MM.1S (cell line): ENCODE measurements around the gene IL15.
A peak's percentile ranks its signal among the peaks of the same experiment; 100 is the strongest.

Experiments
- DNase-seq: peaks from one replicate; pipeline ENCODE4 v3.0.0-alpha.2; 2015
- H2AFZ ChIP-seq: fragments of 300-600 bp; sonication (generic); 2 replicates; pipeline ENCODE4 v1.6.0; 2016; ENCODE audit warnings: antibody characterized with exemption, low read length
- H3F3A ChIP-seq: fragments of 300-600 bp; sonication (generic); 2 replicates; pipeline ENCODE4 v1.6.1; 2016; ENCODE audit warnings: mild to moderate bottlenecking, antibody characterized with exemption, low read length, moderate library complexity, mixed read lengths; ENCODE audit not compliant: insufficient read depth
- H3K27ac ChIP-seq: fragments of 300-600 bp; sonication (generic); 2 replicates; pipeline ENCODE4 v1.5.1; 2016; ENCODE audit warnings: mild to moderate bottlenecking, low read length
- H3K27me3 ChIP-seq: fragments of 300-600 bp; sonication (generic); replicated peaks from 2 replicates; pipeline ENCODE4 v1.6.0; 2016; ENCODE audit warnings: low read length; ENCODE audit not compliant: insufficient read depth
- H3K36me3 ChIP-seq: fragments of 300-600 bp; sonication (generic); replicated peaks from 2 replicates; pipeline ENCODE4 v1.6.1; 2016; ENCODE audit warnings: mild to moderate bottlenecking, low read length, mixed read lengths; ENCODE audit not compliant: insufficient read depth
- H3K4me1 ChIP-seq: fragments of 300-600 bp; sonication (generic); 2 replicates; pipeline ENCODE4 v1.6.1; 2016; ENCODE audit warnings: low read length, mixed read lengths
- H3K4me2 ChIP-seq: fragments of 300-600 bp; sonication (generic); 2 replicates; pipeline ENCODE4 v1.6.0; 2016; ENCODE audit warnings: low read depth, low read length
- H3K4me3 ChIP-seq: fragments of 300-600 bp; sonication (generic); 2 replicates; pipeline ENCODE4 v1.5.1; 2016; ENCODE audit warnings: low read length, mixed read lengths
- H3K79me2 ChIP-seq: fragments of 300-600 bp; sonication (generic); 2 replicates; pipeline ENCODE4 v1.6.1; 2016; ENCODE audit warnings: mixed run types, low read length, mixed read lengths
- H3K9ac ChIP-seq: fragments of 300-600 bp; sonication (generic); 2 replicates; pipeline ENCODE4 v1.6.1; 2016; ENCODE audit warnings: low read length, mixed read lengths
- H3K9me2 ChIP-seq: fragments of 300-600 bp; sonication (generic); replicated peaks from 2 replicates; pipeline ENCODE4 v1.6.1; 2016; ENCODE audit warnings: mild to moderate bottlenecking, low read length, mixed read lengths; ENCODE audit not compliant: insufficient read depth
- H3K9me3 ChIP-seq: fragments of 300-600 bp; sonication (generic); replicated peaks from 2 replicates; pipeline ENCODE4 v1.6.1; 2016; ENCODE audit warnings: mild to moderate bottlenecking, low read length, mixed read lengths; ENCODE audit not compliant: insufficient read depth
- H4K20me1 ChIP-seq: fragments of 300-600 bp; sonication (generic); 2 replicates; pipeline ENCODE4 v1.6.1; 2016; ENCODE audit warnings: mild to moderate bottlenecking, low read length, moderate library complexity, mixed read lengths; ENCODE audit not compliant: insufficient read depth
- CTCF ChIP-seq: fragments of 300-600 bp; sonication (generic); IDR thresholded peaks from 2 replicates; pipeline ENCODE4 v1.5.1; 2016; ENCODE audit warnings: antibody characterized with exemption, low read length, mixed read lengths
- EZH2 ChIP-seq: fragments of 300-600 bp; sonication (generic); optimal IDR thresholded peaks from 2 replicates; pipeline ENCODE3; 2017; ENCODE audit warnings: low read depth, mild to moderate bottlenecking, antibody characterized with exemption, low read length, mixed read lengths
- EZH2phosphoT487 ChIP-seq: fragments of 300-600 bp; sonication (generic); IDR thresholded peaks from 2 replicates; pipeline ENCODE4 v1.6.1; 2018; ENCODE audit warnings: antibody characterized with exemption, low read length

IL15 gene

GRCh38 chr4:141763374-141763773 is 127.0 kb downstream of the IL15 start:
- no peak overlapping the region for H3K4me3 ChIP-seq
- H4K20me1 ChIP-seq: no peaks in the 10 kb centered on the region
- no peak overlapping the region for H3K4me2 ChIP-seq
- no peak for DNase-seq
- no peaks in the 10 kb centered on the region for H3F3A ChIP-seq
- H3K9me2 ChIP-seq: no peaks in the 10 kb centered on the region
- no peaks in the 10 kb centered on the region for H3K36me3 ChIP-seq
- H3K27me3 ChIP-seq: no peaks in the 10 kb centered on the region
- H3K4me1 ChIP-seq: no peaks in the 10 kb centered on the region
- H3K79me2 ChIP-seq: no peaks in the 10 kb centered on the region
- H3K27ac ChIP-seq: no peak overlapping the region
- H3K9me3 ChIP-seq: no peaks in the 10 kb centered on the region
- no peak overlapping the region for H3K9ac ChIP-seq
- no peak overlapping the region for H2AFZ ChIP-seq
- TF ChIP-seq EZH2phosphoT487 (no peak), EZH2 (no peak), CTCF (no peak)

GRCh38 chr4:141768954-141769353 is 132.6 kb downstream of the IL15 start:
- H3K36me3 ChIP-seq: no peaks in the 10 kb centered on the region
- H3K4me2 ChIP-seq: no peak overlapping the region

GRCh38 chr4:141771889-141772830 is 135.8 kb downstream of the IL15 start:
- TF ChIP-seq EZH2 (no peak), CTCF (no peak), EZH2phosphoT487 (no peak)
- DNase-seq: peak; percentile 18
- Histone ChIP-seq H3K27ac (peak overlapping the region; percentile 30; the same call in 1 of the 2 replicates), H3F3A (no peaks in the 10 kb centered on the region), H3K27me3 (no peaks in the 10 kb centered on the region), H3K36me3 (no peaks in the 10 kb centered on the region), H3K4me2 (peak overlapping the region; percentile 64), H3K79me2 (no peaks in the 10 kb centered on the region), H3K9me2 (no peaks in the 10 kb centered on the region), H3K9me3 (no peaks in the 10 kb centered on the region), H4K20me1 (no peaks in the 10 kb centered on the region), H2AFZ (peak overlapping the region; percentile 51; the same call in 1 of the 2 replicates), H3K9ac (peak overlapping the region; percentile 11; the same call in 1 of the 2 replicates), H3K4me1 (peaks cover 6% of the 10 kb centered on the region; the same call in 1 of the 2 replicates), H3K4me3 (peak overlapping the region; percentile 25)

More at GRCh38 chr4:141768954-141769353, 132.6 kb downstream of the IL15 start:
- no peaks in the 10 kb centered on the region for H3K9me3 ChIP-seq
- no peaks in the 10 kb centered on the region for H3K79me2 ChIP-seq
- no peak overlapping the region for H3K27ac ChIP-seq
- H4K20me1 ChIP-seq: no peaks in the 10 kb centered on the region
- no peak overlapping the region for H2AFZ ChIP-seq
- TF ChIP-seq EZH2phosphoT487 (no peak), CTCF (no peak)
- no peaks in the 10 kb centered on the region for H3K9me2 ChIP-seq
- no peak overlapping the region for H3K9ac ChIP-seq
- H3K4me1 ChIP-seq: peaks cover 6% of the 10 kb centered on the region; the same call in 1 of the 2 replicates
- H3F3A ChIP-seq: no peaks in the 10 kb centered on the region
- no peak overlapping the region for H3K4me3 ChIP-seq
- DNase-seq: no peak
- H3K27me3 ChIP-seq: no peaks in the 10 kb centered on the region
